GM12892 (cell line): ENCODE data around the gene TMEM203.

Experiments
- POLR2A ChIP-seq: IDR thresholded peaks from 2 replicates; pipeline ENCODE4 v1.6.1; 2011; ENCODE audit warnings: low read depth, low read length, control low read depth
- POLR2AphosphoS5 ChIP-seq: IDR thresholded peaks from 2 replicates; pipeline ENCODE4 v1.6.1; 2011; ENCODE audit warnings: low read depth, low read length, control low read depth
- TAF1 ChIP-seq: IDR thresholded peaks from 2 replicates; pipeline ENCODE4 v1.6.1; 2011; ENCODE audit warnings: low read depth, mild to moderate bottlenecking, control low read depth, low read length, borderline replicate concordance

DNA sequence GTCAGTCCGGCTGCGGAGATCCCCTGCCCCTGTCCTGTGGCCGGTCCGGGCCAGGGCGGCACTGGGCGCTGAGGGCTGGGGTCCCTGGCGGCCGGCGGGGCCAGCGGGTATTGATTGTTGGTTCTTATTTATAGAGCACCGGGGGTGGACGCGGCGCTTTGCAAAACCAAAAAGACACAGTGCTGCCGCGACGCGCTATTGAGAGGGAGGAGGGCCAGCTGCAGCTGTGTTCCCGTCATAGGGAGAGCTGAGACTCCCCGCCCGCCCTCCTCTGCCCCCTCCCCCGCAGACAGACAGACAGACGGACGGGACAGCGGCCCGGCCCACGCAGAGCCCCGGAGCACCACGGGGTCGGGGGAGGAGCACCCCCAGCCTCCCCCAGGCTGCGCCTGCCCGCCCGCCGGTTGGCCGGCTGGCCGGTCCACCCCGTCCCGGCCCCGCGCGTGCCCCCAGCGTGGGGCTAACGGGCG is 38.1 kb downstream of the TMEM203 start:
- TF ChIP-seq POLR2AphosphoS5: no peak
- no peak for TF ChIP-seq POLR2A
- TF ChIP-seq TAF1: no peak
